Hematopoietic multipotent progenitor cell treated with erythropoietin and hydrocortisone succinate and interleukin-3 and kit ligand, for 17 days (in vitro differentiated cells): Measurements from ENCODE around the gene ZNF385A.

Experiments used
- DNase-seq: peaks from one replicate; pipeline ENCODE4 v3.0.0-alpha.2; 2015; ENCODE audit warnings: low spot score

ZNF385A gene

GRCh38 chr12:54324617-54325441 is 59.7 kb downstream of the ZNF385A start, which contains the start of gene COPZ1:
COPZ1 (plus strand) TSS chr12:54325131; CDS start chr12:54325164, 33 bp downstream.
- peak; percentile 99 for DNase-seq

DNA sequence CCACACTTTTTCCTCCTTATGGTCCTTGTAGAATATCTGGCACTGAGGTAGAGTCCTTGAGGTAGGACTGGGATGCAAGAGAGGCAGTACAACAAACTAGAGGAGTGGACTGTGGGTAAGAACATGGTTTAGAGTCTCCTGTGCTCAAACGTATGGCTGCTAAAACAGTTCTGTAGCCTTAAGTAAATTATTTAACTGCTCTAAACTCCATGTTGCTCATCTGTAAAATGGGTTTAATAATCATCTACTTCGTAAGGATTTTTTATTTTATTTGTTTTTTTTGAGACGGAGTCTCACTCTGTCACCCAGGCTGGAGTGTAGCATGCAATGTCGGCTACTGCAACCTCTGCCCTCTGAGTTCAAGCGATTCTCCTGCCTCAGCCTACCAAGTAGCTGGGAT is 63.2 kb downstream of the ZNF385A start:
- DNase-seq, result no peak
